Endothelial cell of umbilical vein (primary cell): Measurements from ENCODE around the gene INTU. TPM values are rescaled to one million over a fixed set of nuclear protein-coding genes. Genes with fewer than 3 reads are reported as not detected.

Experiments used
- BruUV-seq: library from RNA; stranded (reverse); fragments of 400-500 nt; replicated peaks from 2 replicates; lab custom pipeline; 2021; lab: Mats Ljungman, UMichigan
- CTCF ChIA-PET: fragments of 300-600, 350-600 bp; sonication (Branson Sonifier 250); formaldehyde crosslinking; loops from one replicate; lab custom pipeline; 2021; ENCODE audit warnings: antibody characterized with exemption, inconsistent platforms; lab: Charles Lee
- POLR2A ChIA-PET: fragments of 300-600, 350-600 bp; sonication (Branson Sonifier 250); formaldehyde crosslinking; loops from one replicate; lab custom pipeline; 2021; ENCODE audit warnings: antibody characterized with exemption, inconsistent platforms; lab: Charles Lee
- DNase-seq: peaks from one replicate; pipeline ENCODE4 v3.0.0-alpha.2; 2011; ENCODE audit warnings: low read depth, low spot score
- FAIRE-seq: peaks from 2 replicates; lab custom pipeline; 2011; peaks lifted over from hg19 to GRCh38; lab: Jason Lieb, UNC
- H2AFZ ChIP-seq: 2 replicates; pipeline ENCODE4 v1.6.0; 2012; ENCODE audit warnings: low read depth, low read length, control low read depth, inconsistent platforms
- H3K27ac ChIP-seq: 2 replicates; pipeline ENCODE4 v1.5.1; 2011; ENCODE audit warnings: low read depth, mild to moderate bottlenecking, control low read depth, low read length, moderate library complexity; ENCODE audit not compliant: insufficient read depth
- H3K27me3 ChIP-seq, 2 experiments: 2 replicates each; pipeline versions ENCODE4 v1.6.0 to v1.6.1; 2011; ENCODE audit warnings: low read length in 2 of 2, mixed read lengths in 1 of 2; ENCODE audit not compliant: control insufficient read depth in 2 of 2, insufficient read depth in 2 of 2
- H3K36me3 ChIP-seq, 2 experiments: 2 replicates in 1 of 2; 3 replicates in 1 of 2; pipeline ENCODE4 v1.5.1; 2011; ENCODE audit warnings: low read length in 2 of 2, mild to moderate bottlenecking in 1 of 2, moderate library complexity in 1 of 2; ENCODE audit not compliant: control insufficient read depth in 2 of 2, insufficient read depth in 2 of 2; ENCODE audit errors: extremely low read depth in 1 of 2
- H3K4me1 ChIP-seq: 3 replicates; pipeline ENCODE4 v1.5.1; 2011; ENCODE audit warnings: mild to moderate bottlenecking, low read length; ENCODE audit not compliant: control insufficient read depth, insufficient read depth; ENCODE audit errors: extremely low read depth
- H3K4me2 ChIP-seq: 2 replicates; pipeline ENCODE4 v1.6.1; 2011; ENCODE audit warnings: low read length, control low read depth, mixed read lengths; ENCODE audit not compliant: insufficient read depth
- H3K4me3 ChIP-seq, 3 experiments: fragments of 200-600 bp in 1 of 3; sonication (generic), shearing (Covaris generic) in 1 of 3; replicated peaks in 1 of 3; 2 replicates each; pipeline ENCODE4 v1.5.1; 2011 to 2016; ENCODE audit warnings: control low read depth in 3 of 3, low read length in 3 of 3, mild to moderate bottlenecking in 2 of 3, inconsistent platforms in 1 of 3, low read depth in 1 of 3, moderate library complexity in 1 of 3; ENCODE audit not compliant: insufficient read depth in 1 of 3
- H3K79me2 ChIP-seq: 2 replicates; pipeline ENCODE4 v1.6.0; 2012; ENCODE audit warnings: low read length, inconsistent platforms; ENCODE audit not compliant: control insufficient read depth, insufficient read depth
- H3K9ac ChIP-seq: replicated peaks from 2 replicates; pipeline ENCODE3; 2011; ENCODE audit warnings: low read length, control low read depth; ENCODE audit not compliant: insufficient read depth; ENCODE audit errors: extremely low read depth
- H3K9me1 ChIP-seq: replicated peaks from 3 replicates; pipeline ENCODE4 v1.6.0; 2011; ENCODE audit warnings: mild to moderate bottlenecking, low read length; ENCODE audit not compliant: control insufficient read depth, insufficient read depth; ENCODE audit errors: extremely low read depth
- H3K9me3 ChIP-seq: replicated peaks from 2 replicates; pipeline ENCODE4 v1.5.1; 2012; ENCODE audit warnings: low read length, inconsistent platforms; ENCODE audit not compliant: control insufficient read depth, insufficient read depth
- H4K20me1 ChIP-seq: replicated peaks from 2 replicates; pipeline ENCODE3; 2011; ENCODE audit warnings: mild to moderate bottlenecking, low read length; ENCODE audit not compliant: control insufficient read depth, insufficient read depth; ENCODE audit errors: extremely low read depth
- EZH2 ChIP-seq: IDR thresholded peaks from 2 replicates; pipeline ENCODE4 v1.6.1; 2012; ENCODE audit warnings: borderline replicate concordance, low read depth, mild to moderate bottlenecking, moderate library complexity, low read length, inconsistent platforms; ENCODE audit not compliant: severe bottlenecking
- FOS ChIP-seq: IDR thresholded peaks from 2 replicates; pipeline ENCODE4 v1.6.1; 2011; ENCODE audit warnings: mild to moderate bottlenecking, low read length, moderate library complexity, borderline replicate concordance; ENCODE audit not compliant: insufficient read depth
- GATA2 ChIP-seq: IDR thresholded peaks from 2 replicates; pipeline ENCODE4 v1.7.0; 2011; ENCODE audit warnings: low read depth, mild to moderate bottlenecking, moderate library complexity, mixed read lengths, low read length; ENCODE audit not compliant: insufficient read length, insufficient read depth
- JUN ChIP-seq: IDR thresholded peaks from 2 replicates; pipeline ENCODE4 v1.6.1; 2011; ENCODE audit warnings: borderline replicate concordance, low read depth; ENCODE audit not compliant: insufficient read length, insufficient read depth
- MYC ChIP-seq: IDR thresholded peaks from one replicate; pipeline ENCODE4 v1.6.1; 2011; ENCODE audit warnings: mild to moderate bottlenecking, low read depth, low read length
- POLR2A ChIP-seq: IDR thresholded peaks from 2 replicates; pipeline ENCODE4 v1.6.1; 2012; ENCODE audit warnings: low read depth, mild to moderate bottlenecking, control low read depth, low read length
- POLR2AphosphoS5 ChIP-seq: IDR thresholded peaks from 2 replicates; pipeline ENCODE4 v1.6.1; 2012; ENCODE audit warnings: low read depth, mild to moderate bottlenecking, control low read depth, low read length, moderate library complexity; ENCODE audit not compliant: insufficient read depth
- dilution Hi-C: fragments of 300-500 bp; cut with MboI; formaldehyde crosslinking; loops from one replicate; pipeline ENCODE4 v1.15.0; 2019; ENCODE audit warnings: low sequenced_read_pairs; ENCODE audit not compliant: extremely low pct_ligation_motif_present
- intact Hi-C: fragments of 100-400 bp; cut with micrococcal nuclease; formaldehyde crosslinking; loops from one replicate; pipeline ENCODE4 v1.10.0; 2022
- polyA plus RNA-seq, 4 experiments: library from polyadenylated mRNA; depleted of rRNA in 3 of 4; stranded (reverse) in 3 of 4; unstranded in 1 of 4; fragments of >200 nt; gene quantifications; 2 replicates each; pipeline versions ENCODE4 v1.2.1 to v1.2.3, GENCODE V29; 2011 to 2012; ENCODE audit warnings: missing spikeins in 1 of 4
- total RNA-seq: library from RNA; stranded (reverse); gene quantifications from 2 replicates; pipeline ENCODE4 v1.2.3, GENCODE V29; 2021
- TF ChIP-seq, protein P1 (sequence below): IDR thresholded peaks from 2 replicates; pipeline ENCODE4 v1.6.1; 2011; ENCODE audit not compliant: insufficient read depth, insufficient read length
- TF ChIP-seq, protein P2 (sequence below), 2 donors: IDR thresholded peaks; 1 replicate in 1 of 2; 2 replicates in 1 of 2; pipeline ENCODE4 v1.5.1; 2011; ENCODE audit warnings: low read length in 2 of 2, mild to moderate bottlenecking in 2 of 2, moderate library complexity in 2 of 2, control low read depth in 1 of 2, inconsistent platforms in 1 of 2, low read depth in 1 of 2; ENCODE audit not compliant: insufficient read depth in 1 of 2; ENCODE audit errors: extremely low read depth in 1 of 2

The INTU gene
- total and polyA plus RNA-seq, 2 donors (not counting 3 experiments of a cell fraction or from before 2014, with no cell fraction given) = 1.4 to 5.4 TPM

DNA sequence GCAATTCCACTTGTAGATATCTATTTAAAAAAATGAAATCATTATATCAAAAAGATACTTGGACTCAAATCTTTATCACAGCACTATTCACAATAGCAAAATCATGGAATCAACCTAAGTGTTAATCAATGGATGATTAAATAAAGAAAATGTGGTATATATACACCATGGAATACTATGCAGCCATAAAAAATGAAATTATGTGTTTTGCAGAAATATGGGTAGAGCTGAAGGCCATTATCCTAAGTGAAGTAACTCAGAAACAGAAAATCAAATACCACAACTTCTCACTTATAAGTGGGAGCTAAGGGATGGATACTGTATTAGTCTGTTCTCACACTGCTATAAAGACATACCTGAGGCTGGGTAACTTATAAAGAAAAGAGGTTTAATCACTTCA, 14.3 kb upstream of the INTU start:
- Histone ChIP-seq H3K9me1 (no peaks in the 10 kb centered on the region), H3K4me1 (peaks cover 10% of the 10 kb centered on the region), H3K27ac (no peak overlapping the region), H4K20me1 (no peaks in the 10 kb centered on the region), H3K79me2 (no peaks in the 10 kb centered on the region), H3K36me3 (no peaks in the 10 kb centered on the region), H3K9me3 (no peaks in the 10 kb centered on the region), H2AFZ (no peak overlapping the region), H3K27me3 (peaks cover 20 to 39% of the 10 kb centered on the region in 2 experiments), H3K4me3 (no peak overlapping the region), H3K9ac (no peak overlapping the region), H3K4me2 (no peak overlapping the region)
- dilution Hi-C loops = no loop called here
- POLR2A ChIA-PET = no interaction called here
- no peak for DNase-seq
- FAIRE-seq = no peak
- TF ChIP-seq MYC (no peak), JUN (no peak), EZH2 (no peak), GATA2 (no peak), POLR2AphosphoS5 (no peak), FOS (no peak), POLR2A (no peak)
- TF ChIP-seq, protein P1, sequence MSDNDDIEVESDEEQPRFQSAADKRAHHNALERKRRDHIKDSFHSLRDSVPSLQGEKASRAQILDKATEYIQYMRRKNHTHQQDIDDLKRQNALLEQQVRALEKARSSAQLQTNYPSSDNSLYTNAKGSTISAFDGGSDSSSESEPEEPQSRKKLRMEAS = no peak
- TF ChIP-seq, protein P2, sequence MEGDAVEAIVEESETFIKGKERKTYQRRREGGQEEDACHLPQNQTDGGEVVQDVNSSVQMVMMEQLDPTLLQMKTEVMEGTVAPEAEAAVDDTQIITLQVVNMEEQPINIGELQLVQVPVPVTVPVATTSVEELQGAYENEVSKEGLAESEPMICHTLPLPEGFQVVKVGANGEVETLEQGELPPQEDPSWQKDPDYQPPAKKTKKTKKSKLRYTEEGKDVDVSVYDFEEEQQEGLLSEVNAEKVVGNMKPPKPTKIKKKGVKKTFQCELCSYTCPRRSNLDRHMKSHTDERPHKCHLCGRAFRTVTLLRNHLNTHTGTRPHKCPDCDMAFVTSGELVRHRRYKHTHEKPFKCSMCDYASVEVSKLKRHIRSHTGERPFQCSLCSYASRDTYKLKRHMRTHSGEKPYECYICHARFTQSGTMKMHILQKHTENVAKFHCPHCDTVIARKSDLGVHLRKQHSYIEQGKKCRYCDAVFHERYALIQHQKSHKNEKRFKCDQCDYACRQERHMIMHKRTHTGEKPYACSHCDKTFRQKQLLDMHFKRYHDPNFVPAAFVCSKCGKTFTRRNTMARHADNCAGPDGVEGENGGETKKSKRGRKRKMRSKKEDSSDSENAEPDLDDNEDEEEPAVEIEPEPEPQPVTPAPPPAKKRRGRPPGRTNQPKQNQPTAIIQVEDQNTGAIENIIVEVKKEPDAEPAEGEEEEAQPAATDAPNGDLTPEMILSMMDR (IDR thresholded peaks at IDR 0.05; ENCODE audit: extremely low read depth in 1 of 2, insufficient read depth in 1 of 2, low read depth in 1 of 2, low read length in 2 of 2) = no peak
- CTCF ChIA-PET = no interaction called here
- intact Hi-C loops = no loop called here
- BruUV-seq = no TSS peak
